GM19372 (cell line): ENCODE data around the gene AKAP6.
"Not testable (repeated sequence)": the region's sequence is repeated elsewhere in the genome, so short reads cannot be mapped to it uniquely, and the experiment has no call there.

Source experiments
- ATAC-seq: cut with Tn5 transposase; IDR thresholded peaks from one replicate; pipeline ENCODE4 v1.9.1; 2021; ENCODE audit warnings: mild to moderate bottlenecking, low read depth, moderate library complexity; ENCODE audit not compliant: unreplicated experiment

Gene AKAP6

GRCh38 chr14:32774214-32774613 is 445.1 kb downstream of the AKAP6 start:
- ATAC-seq = no peak

GRCh38 chr14:32779840-32780239 is 450.7 kb downstream of the AKAP6 start:
- ATAC-seq = no peak

GRCh38 chr14:32784405-32784804 is 455.3 kb downstream of the AKAP6 start:
- ATAC-seq = no peak

GRCh38 chr14:32785585-32785984 is 456.5 kb downstream of the AKAP6 start:
- no peak for ATAC-seq

- no peak for ATAC-seq
Measured at GRCh38 chr14:32786886-32787285, 457.8 kb downstream of the AKAP6 start.

- not testable (repeated sequence) for ATAC-seq
Measured at GRCh38 chr14:32793033-32793432, 463.9 kb downstream of the AKAP6 start.

GRCh38 chr14:32800320-32800719 is 471.2 kb downstream of the AKAP6 start:
- no peak for ATAC-seq

GRCh38 chr14:32802295-32802694 is 473.2 kb downstream of the AKAP6 start:
- ATAC-seq = no peak

GRCh38 chr14:32805979-32806378 is 476.9 kb downstream of the AKAP6 start:
- ATAC-seq = no peak

- ATAC-seq = no peak
Measured at GRCh38 chr14:32808644-32809043, 479.5 kb downstream of the AKAP6 start.

- ATAC-seq = no peak
Measured at GRCh38 chr14:32809255-32809654, 480.2 kb downstream of the AKAP6 start.

GRCh38 chr14:32813401-32813800 is 484.3 kb downstream of the AKAP6 start:
- ATAC-seq = no peak

- ATAC-seq = no peak
Measured at GRCh38 chr14:32814721-32815120, 485.6 kb downstream of the AKAP6 start.

- ATAC-seq = no peak
Measured at GRCh38 chr14:32816588-32816987, 487.5 kb downstream of the AKAP6 start.

- ATAC-seq = no peak
Measured at GRCh38 chr14:32817780-32818179, 488.7 kb downstream of the AKAP6 start.

GRCh38 chr14:32818581-32818980 is 489.5 kb downstream of the AKAP6 start:
- no peak for ATAC-seq

GRCh38 chr14:32820181-32820580 is 491.1 kb downstream of the AKAP6 start:
- no peak for ATAC-seq

GRCh38 chr14:32820682-32821081 is 491.6 kb downstream of the AKAP6 start:
- no peak for ATAC-seq

GRCh38 chr14:32821964-32822653 is 493.0 kb downstream of the AKAP6 start:
- no peak for ATAC-seq

GRCh38 chr14:32823706-32824105 is 494.6 kb downstream of the AKAP6 start:
- ATAC-seq = no peak

- ATAC-seq = no peak
Measured at GRCh38 chr14:32824195-32824594, 495.1 kb downstream of the AKAP6 start.

GRCh38 chr14:32825058-32825457 is 496.0 kb downstream of the AKAP6 start:
- ATAC-seq = no peak
